SK-N-SH (cell line): ENCODE data around the gene RAB30.

Experiments used
- NFIC ChIP-seq: IDR thresholded peaks from 2 replicates; pipeline ENCODE4 v1.4.0; 2012; ENCODE audit warnings: borderline replicate concordance
- YY1 ChIP-seq: IDR thresholded peaks from 2 replicates; pipeline ENCODE4 v1.4.0; 2012; ENCODE audit warnings: low read depth, mild to moderate bottlenecking

DNA sequence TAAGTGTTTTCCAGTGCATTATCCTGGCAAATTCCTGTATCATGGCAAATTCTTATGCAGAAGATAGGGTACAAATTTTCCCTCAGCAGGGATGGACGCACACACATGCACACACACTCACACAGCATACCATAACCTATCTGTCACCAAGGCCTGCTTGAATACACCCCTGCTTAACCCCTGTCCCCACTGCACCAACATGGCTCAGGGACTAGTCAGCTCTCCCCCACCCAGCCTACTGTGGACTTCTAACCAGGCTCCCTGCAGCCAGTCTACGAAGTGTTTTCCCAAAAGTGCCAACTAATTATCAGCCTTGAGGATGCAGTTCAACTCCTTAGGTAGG is 63.1 kb downstream of the RAB30 start:
- no peak for TF ChIP-seq YY1
- no peak for TF ChIP-seq NFIC
